Testis (tissue), 2 donors: ENCODE results near the gene NT5C1A.

Source experiments
- CTCF ChIP-seq, 3 experiments: fragments of 450-650 bp in 2 of 3; fragments of 200-600 bp in 1 of 3; sonication (generic) in 1 of 3; IDR thresholded peaks; one replicate each; pipeline ENCODE4 v1.5.1; 2016 to 2019; ENCODE audit warnings: antibody characterized with exemption in 3 of 3, mild to moderate bottlenecking in 2 of 3, moderate library complexity in 1 of 3
- POLR2A ChIP-seq: fragments of 450-650 bp; IDR thresholded peaks from one replicate; pipeline ENCODE4 v1.6.1; 2017; ENCODE audit warnings: antibody characterized with exemption, mild to moderate bottlenecking, moderate library complexity

GRCh38 chr1:39623053-39623452 is 48.9 kb downstream of the NT5C1A start:
- no peak for TF ChIP-seq CTCF (IDR thresholded peaks at IDR 0.05)
- no peak for TF ChIP-seq POLR2A
